Stimulated activated CD4-positive, alpha-beta T cell treated with anti-CD3 and anti-CD28 coated beads, Interleukin-2, amount 100 ng/mL, for 4 hours (primary cell): ENCODE results near the gene AMN.

ENCODE experiments used
- DNase-seq: peaks from one replicate; pipeline ENCODE4 v3.0.0-alpha.2; 2020; ENCODE audit warnings: low read depth

AMN gene

GRCh38 chr14:102943979-102944378 is 21.5 kb downstream of the AMN start:
- DNase-seq = no peak

- no peak for DNase-seq
Measured at GRCh38 chr14:102944448-102945330, 22.2 kb downstream of the AMN start.

- no peak for DNase-seq
Measured at GRCh38 chr14:102945346-102946130, 23.1 kb downstream of the AMN start.

GRCh38 chr14:102947321-102948103 is 25.0 kb downstream of the AMN start:
- DNase-seq = no peak

- no peak for DNase-seq
Measured at GRCh38 chr14:102948698-102949061, 26.2 kb downstream of the AMN start.

- DNase-seq = no peak
Measured at GRCh38 chr14:102949062-102949800, 26.8 kb downstream of the AMN start.

- DNase-seq = no peak
Measured at GRCh38 chr14:102949801-102950451, 27.5 kb downstream of the AMN start.

GRCh38 chr14:102951034-102951433 is 28.6 kb downstream of the AMN start:
- DNase-seq = no peak

- DNase-seq = no peak
Measured at GRCh38 chr14:102951799-102952198, 29.3 kb downstream of the AMN start.

GRCh38 chr14:102952276-102952675 is 29.8 kb downstream of the AMN start:
- no peak for DNase-seq

GRCh38 chr14:102953100-102953499 is 30.6 kb downstream of the AMN start:
- no peak for DNase-seq

- no peak for DNase-seq
Measured at GRCh38 chr14:102954081-102954789, 31.8 kb downstream of the AMN start.

GRCh38 chr14:102955636-102956408 is 33.4 kb downstream of the AMN start:
- DNase-seq = no peak

GRCh38 chr14:102957222-102957621 is 34.8 kb downstream of the AMN start:
- DNase-seq = no peak

- DNase-seq = no peak
Measured at GRCh38 chr14:102958461-102958860, 36.0 kb downstream of the AMN start.

- DNase-seq = no peak
Measured at GRCh38 chr14:102962111-102962627, 39.7 kb downstream of the AMN start.

- DNase-seq = no peak
Measured at GRCh38 chr14:102964152-102964730, 41.8 kb downstream of the AMN start.

GRCh38 chr14:102965282-102965681 is 42.8 kb downstream of the AMN start:
- no peak for DNase-seq

GRCh38 chr14:102965971-102966655 is 43.6 kb downstream of the AMN start:
- DNase-seq = no peak
